ENCODE data around the gene DEXI. TPM values are rescaled to one million over a fixed set of nuclear protein-coding genes. Genes with fewer than 3 reads are reported as not detected.

The DEXI gene
- total and polyA plus RNA-seq, 2 donors (not counting 1 experiment from before 2014, with no cell fraction given) = 38.8 to 49.9 TPM

GRCh38 chr16:10984509-10984908, 42.2 kb upstream of the DEXI start:
- Histone ChIP-seq H3K4me2 (ENCODE audit: extremely low read depth, insufficient read depth, low read length) (no peak overlapping the region), H3K79me2 (ENCODE audit: control insufficient read depth, insufficient read depth, low read length) (no peaks in the 10 kb centered on the region), H3K36me3 (ENCODE audit: control insufficient read depth, insufficient read depth, low read length) (peaks cover 2% of the 10 kb centered on the region), H4K20me1 (ENCODE audit: control insufficient read depth, extremely low read depth, insufficient read depth, low read length) (no peaks in the 10 kb centered on the region), H3K9me3 (ENCODE audit: control insufficient read depth, insufficient read depth, low read depth, low read length) (no peaks in the 10 kb centered on the region), H3K4me3 (replicated peaks in 1 of 4; ENCODE audit: control extremely low read depth in 1 of 4, insufficient read depth in 1 of 4, low read depth in 3 of 4, low read length in 4 of 4) (no peak overlapping the region), H2AFZ (ENCODE audit: low read length) (no peak overlapping the region), H3K9ac (ENCODE audit: insufficient read depth, low read length) (no peak overlapping the region), H3K27me3 (ENCODE audit: control insufficient read depth, insufficient read depth, low read length) (no peaks in the 10 kb centered on the region), H3K4me1 (ENCODE audit: control insufficient read depth, extremely low read depth, insufficient read depth, low read length) (peaks cover 10% of the 10 kb centered on the region), H3K27ac (ENCODE audit: insufficient read depth, low read length) (no peak overlapping the region)
- peak; percentile 67 to 89 for DNase-seq (ENCODE audit: low read depth in 2 of 2)
- TF ChIP-seq CTCF (conservative IDR thresholded peaks at IDR 0.05 in 1 of 2, IDR thresholded peaks at IDR 0.05 in 1 of 2; ENCODE audit: low read depth in 1 of 2, low read length in 2 of 2) (no peak), EZH2 (IDR thresholded peaks at IDR 0.05; ENCODE audit: low read length, missing control alignments) (no peak)

GRCh38 chr16:10983159-10983558, 40.9 kb upstream of the DEXI start:
- Histone ChIP-seq H3K4me3 (replicated peaks in 1 of 4; ENCODE audit: control extremely low read depth in 1 of 4, insufficient read depth in 1 of 4, low read depth in 3 of 4, low read length in 4 of 4) (no peak overlapping the region), H3K4me2 (ENCODE audit: extremely low read depth, insufficient read depth, low read length) (no peak overlapping the region), H3K4me1 (ENCODE audit: control insufficient read depth, extremely low read depth, insufficient read depth, low read length) (peaks cover 10% of the 10 kb centered on the region), H3K9me3 (ENCODE audit: control insufficient read depth, insufficient read depth, low read depth, low read length) (no peaks in the 10 kb centered on the region), H3K79me2 (ENCODE audit: control insufficient read depth, insufficient read depth, low read length) (no peaks in the 10 kb centered on the region), H3K9ac (ENCODE audit: insufficient read depth, low read length) (no peak overlapping the region), H3K27me3 (ENCODE audit: control insufficient read depth, insufficient read depth, low read length) (no peaks in the 10 kb centered on the region), H3K36me3 (ENCODE audit: control insufficient read depth, insufficient read depth, low read length) (peaks cover 2% of the 10 kb centered on the region), H4K20me1 (ENCODE audit: control insufficient read depth, extremely low read depth, insufficient read depth, low read length) (no peaks in the 10 kb centered on the region), H3K27ac (ENCODE audit: insufficient read depth, low read length) (no peak overlapping the region), H2AFZ (ENCODE audit: low read length) (no peak overlapping the region)
- no peak for TF ChIP-seq CTCF (conservative IDR thresholded peaks at IDR 0.05 in 1 of 2, IDR thresholded peaks at IDR 0.05 in 1 of 2; ENCODE audit: low read depth in 1 of 2, low read length in 2 of 2)
- TF ChIP-seq EZH2 (IDR thresholded peaks at IDR 0.05; ENCODE audit: low read length, missing control alignments) = no peak
- no peak for DNase-seq (ENCODE audit: low read depth in 2 of 2)

GRCh38 chr16:10982465-10983150, 40.3 kb upstream of the DEXI start:
- peaks cover 5% of the 10 kb centered on the region for H3K36me3 ChIP-seq (ENCODE audit: control insufficient read depth, insufficient read depth, low read length)
- no peaks in the 10 kb centered on the region for H3K79me2 ChIP-seq (ENCODE audit: control insufficient read depth, insufficient read depth, low read length)
- peaks cover 10% of the 10 kb centered on the region for H3K4me1 ChIP-seq (ENCODE audit: control insufficient read depth, extremely low read depth, insufficient read depth, low read length)
- no peak overlapping the region for H2AFZ ChIP-seq (ENCODE audit: low read length)
- H3K27me3 ChIP-seq (ENCODE audit: control insufficient read depth, insufficient read depth, low read length) = no peaks in the 10 kb centered on the region
- H3K4me2 ChIP-seq (ENCODE audit: extremely low read depth, insufficient read depth, low read length) = no peak overlapping the region
- H3K9me3 ChIP-seq (ENCODE audit: control insufficient read depth, insufficient read depth, low read depth, low read length) = no peaks in the 10 kb centered on the region
- no peak overlapping the region for H3K9ac ChIP-seq (ENCODE audit: insufficient read depth, low read length)
- H3K27ac ChIP-seq (ENCODE audit: insufficient read depth, low read length) = no peak overlapping the region
- DNase-seq (ENCODE audit: low read depth in 2 of 2) = no peak
- TF ChIP-seq EZH2 (IDR thresholded peaks at IDR 0.05; ENCODE audit: low read length, missing control alignments) (no peak), CTCF (conservative IDR thresholded peaks at IDR 0.05 in 1 of 2, IDR thresholded peaks at IDR 0.05 in 1 of 2; ENCODE audit: low read depth in 1 of 2, low read length in 2 of 2) (no peak)
- no peaks in the 10 kb centered on the region for H4K20me1 ChIP-seq (ENCODE audit: control insufficient read depth, extremely low read depth, insufficient read depth, low read length)
- no peak overlapping the region for H3K4me3 ChIP-seq (replicated peaks in 1 of 4; ENCODE audit: control extremely low read depth in 1 of 4, insufficient read depth in 1 of 4, low read depth in 3 of 4, low read length in 4 of 4)
